GM23338 (cell line): ENCODE measurements around the gene NDUFAF7.

Experiments
- CREB1 ChIP-seq: fragments of 250-450 bp; sonication (Bioruptor Pico); IDR thresholded peaks from 2 replicates; pipeline ENCODE4 v1.5.0; 2020; ENCODE audit warnings: low read depth, mild to moderate bottlenecking, moderate library complexity
- CTCF ChIP-seq, 2 experiments: fragments of 200-600 bp in 1 of 2; sonication (generic) in 1 of 2; conservative IDR thresholded peaks; 2 replicates each; pipeline versions ENCODE4 v1.5.1 to v1.6.1; 2016 to 2017; ENCODE audit warnings: antibody characterized with exemption in 2 of 2, low read depth in 2 of 2, mild to moderate bottlenecking in 2 of 2, moderate library complexity in 1 of 2
- ETS1 ChIP-seq: IDR thresholded peaks from 2 replicates; pipeline ENCODE4 v1.6.1; 2016; ENCODE audit warnings: antibody characterized with exemption
- EZH2 ChIP-seq: fragments of 200-600 bp; sonication (generic); IDR thresholded peaks from one replicate; pipeline ENCODE4 v1.8.0; 2017; ENCODE audit warnings: antibody characterized with exemption, mild to moderate bottlenecking, low read depth; ENCODE audit not compliant: unreplicated experiment
- EZH2phosphoT487 ChIP-seq: fragments of 200-600 bp; sonication (generic); IDR thresholded peaks from one replicate; pipeline ENCODE4 v1.8.1; 2018; ENCODE audit warnings: antibody characterized with exemption; ENCODE audit not compliant: unreplicated experiment
- REST ChIP-seq: IDR thresholded peaks from one replicate; pipeline ENCODE4 v1.6.1; 2018; ENCODE audit warnings: antibody characterized with exemption; ENCODE audit not compliant: unreplicated experiment
- ZNF462 ChIP-seq: fragments of 250-450 bp; sonication (Bioruptor Pico); IDR thresholded peaks from 2 replicates; pipeline ENCODE4 v1.5.0; 2020; ENCODE audit warnings: mild to moderate bottlenecking, moderate library complexity

GRCh38 chr2:37284381-37284780 is 52.9 kb downstream of the NDUFAF7 start:
- no peak for TF ChIP-seq CTCF (conservative IDR thresholded peaks at IDR 0.05; ENCODE audit: low read depth in 2 of 2)
- TF ChIP-seq EZH2, result no peak
- TF ChIP-seq REST, result no peak
- TF ChIP-seq EZH2phosphoT487, result no peak
- TF ChIP-seq ETS1, result no peak
- TF ChIP-seq ZNF462, result no peak
- TF ChIP-seq CREB1 (CRISPR knock-in tag), result no peak
